ACC112 (cell line): ENCODE measurements around the gene POU6F1.

ENCODE experiments used
- H2AFZ ChIP-seq: fragments of 200-600 bp; sonication (generic); one replicate; pipeline ENCODE4 v1.6.0; 2017; ENCODE audit warnings: antibody characterized with exemption, low read length; ENCODE audit not compliant: unreplicated experiment
- H3K27ac ChIP-seq: fragments of 200-600 bp; sonication (generic); 2 replicates; pipeline ENCODE4 v1.5.1; 2014; ENCODE audit warnings: low read depth, mild to moderate bottlenecking, antibody characterized with exemption, low read length, moderate library complexity
- H3K27me3 ChIP-seq: fragments of 200-600 bp; sonication (generic); 2 replicates; pipeline ENCODE4 v1.6.1; 2014; ENCODE audit warnings: mild to moderate bottlenecking, antibody characterized with exemption, low read length, moderate library complexity, mixed read lengths; ENCODE audit not compliant: insufficient read depth
- H3K36me3 ChIP-seq: fragments of 200-600 bp; sonication (generic); 2 replicates; pipeline ENCODE4 v1.6.1; 2016; ENCODE audit warnings: mild to moderate bottlenecking, antibody characterized with exemption, low read length, moderate library complexity, mixed read lengths; ENCODE audit not compliant: insufficient read depth
- H3K4me1 ChIP-seq: fragments of 200-600 bp; sonication (generic); one replicate; pipeline ENCODE4 v1.6.1; 2016; ENCODE audit warnings: low read length, mixed read lengths; ENCODE audit not compliant: insufficient read depth, unreplicated experiment, control insufficient read depth
- H3K4me3 ChIP-seq: fragments of 200-600 bp; sonication (generic); 2 replicates; pipeline ENCODE4 v1.5.1; 2014; ENCODE audit warnings: mild to moderate bottlenecking, low read depth, low read length
- H3K79me2 ChIP-seq: fragments of 200-600 bp; sonication (generic); one replicate; pipeline ENCODE4 v1.6.0; 2016; ENCODE audit warnings: low read length; ENCODE audit not compliant: control insufficient read depth, unreplicated experiment, insufficient read depth

POU6F1 gene

GRCh38 chr12:51160814-51161459 lies 56.9 kb downstream of the POU6F1 start:
- H3K27me3 ChIP-seq, result no peaks in the 10 kb centered on the region
- H3K4me3 ChIP-seq, result no peak overlapping the region
- H3K4me1 ChIP-seq, result peaks cover 7% of the 10 kb centered on the region
- H3K79me2 ChIP-seq, result peaks cover 29% of the 10 kb centered on the region
- no peak overlapping the region for H2AFZ ChIP-seq
- 0 out of 2 replicates have a peak, but pooled peaks cover 3% of the 10 kb centered on the region for H3K36me3 ChIP-seq
- H3K27ac ChIP-seq, result no peak overlapping the region

GRCh38 chr12:51156245-51156765 lies 61.6 kb downstream of the POU6F1 start:
- no peak overlapping the region for H3K27ac ChIP-seq
- H3K79me2 ChIP-seq, result no peaks in the 10 kb centered on the region
- H3K4me1 ChIP-seq, result peaks cover 7% of the 10 kb centered on the region
- H3K36me3 ChIP-seq, result no peaks in the 10 kb centered on the region
- no peaks in the 10 kb centered on the region for H3K27me3 ChIP-seq
- H2AFZ ChIP-seq, result no peak overlapping the region
- no peak overlapping the region for H3K4me3 ChIP-seq

- H3K79me2 ChIP-seq, result no peaks in the 10 kb centered on the region
- H3K4me1 ChIP-seq, result no peaks in the 10 kb centered on the region
- H3K4me3 ChIP-seq, result no peak overlapping the region
- H3K36me3 ChIP-seq, result no peaks in the 10 kb centered on the region
- no peak overlapping the region for H3K27ac ChIP-seq
- no peaks in the 10 kb centered on the region for H3K27me3 ChIP-seq
- H2AFZ ChIP-seq, result no peak overlapping the region
These were observed 64.9 kb downstream of the POU6F1 start for GRCh38 chr12:51152953-51153352.

GRCh38 chr12:51150777-51151176 lies 67.1 kb downstream of the POU6F1 start:
- Histone ChIP-seq H3K79me2 (peaks cover 8% of the 10 kb centered on the region), H3K27ac (no peak overlapping the region), H3K27me3 (no peaks in the 10 kb centered on the region), H3K4me1 (no peaks in the 10 kb centered on the region), H3K4me3 (no peak overlapping the region), H3K36me3 (no peaks in the 10 kb centered on the region), H2AFZ (no peak overlapping the region)

- H3K27me3 ChIP-seq, result no peaks in the 10 kb centered on the region
- H3K4me3 ChIP-seq, result no peak overlapping the region
- peaks cover 13% of the 10 kb centered on the region for H3K79me2 ChIP-seq
- no peaks in the 10 kb centered on the region for H3K4me1 ChIP-seq
- H3K27ac ChIP-seq, result no peak overlapping the region
- no peak overlapping the region for H2AFZ ChIP-seq
- no peaks in the 10 kb centered on the region for H3K36me3 ChIP-seq
These were observed 70.6 kb downstream of the POU6F1 start for GRCh38 chr12:51147309-51147708.

GRCh38 chr12:51139292-51139844 lies 78.5 kb downstream of the POU6F1 start:
- Histone ChIP-seq H3K79me2 (peaks cover 3% of the 10 kb centered on the region), H3K4me3 (no peak overlapping the region), H3K27ac (no peak overlapping the region), H3K4me1 (no peaks in the 10 kb centered on the region), H3K36me3 (no peaks in the 10 kb centered on the region), H3K27me3 (no peaks in the 10 kb centered on the region), H2AFZ (no peak overlapping the region)
